Bone marrow (tissue), 2 donors: ENCODE data around the gene ASIC1.
"Not testable (repeated sequence)": the region's sequence is repeated elsewhere in the genome, so short reads cannot be mapped to it uniquely, and the experiment has no call there.

Experiments used
- DNase-seq, 2 donors: peaks; one replicate each; lab custom pipeline; 2025; lab: John Stamatoyannopoulos, UW

Gene ASIC1

DNA sequence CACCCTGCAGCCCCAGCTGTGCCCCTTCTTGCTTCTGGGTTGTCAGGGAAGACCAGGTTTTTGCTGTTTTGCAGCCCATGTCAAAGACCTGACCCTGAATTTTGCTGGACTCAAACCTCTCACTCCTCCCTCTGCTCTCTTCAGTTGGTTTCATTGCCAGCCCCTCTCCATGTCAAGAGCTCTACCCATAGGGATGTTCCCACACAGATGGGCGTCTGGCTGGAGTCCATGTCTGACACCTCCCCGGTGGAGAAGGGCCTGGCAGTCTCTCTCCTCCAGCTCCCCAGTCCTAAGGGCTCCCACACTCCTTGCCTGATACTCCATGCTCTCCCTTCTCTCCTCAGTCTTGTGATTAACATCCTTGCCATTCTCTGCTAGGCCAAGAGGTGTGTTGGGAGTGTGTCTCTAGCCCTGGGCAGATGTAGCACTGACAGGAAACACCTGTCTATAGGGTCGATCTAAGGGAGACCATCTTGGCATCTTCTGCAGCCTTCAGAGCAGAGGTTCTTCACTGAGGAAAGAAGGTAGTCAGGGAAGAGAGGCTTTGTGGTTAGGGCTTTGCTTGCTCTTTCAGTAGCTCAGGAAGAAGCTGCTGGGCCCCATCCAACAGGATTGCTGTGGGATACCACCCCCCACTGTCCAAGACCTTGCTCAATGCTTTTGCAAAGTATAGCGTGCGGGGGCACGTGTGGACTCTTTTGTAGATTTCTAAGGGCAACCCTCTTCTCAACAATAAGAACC lies 4.7 kb downstream of the ASIC1 start:
- no peak for DNase-seq

DNA sequence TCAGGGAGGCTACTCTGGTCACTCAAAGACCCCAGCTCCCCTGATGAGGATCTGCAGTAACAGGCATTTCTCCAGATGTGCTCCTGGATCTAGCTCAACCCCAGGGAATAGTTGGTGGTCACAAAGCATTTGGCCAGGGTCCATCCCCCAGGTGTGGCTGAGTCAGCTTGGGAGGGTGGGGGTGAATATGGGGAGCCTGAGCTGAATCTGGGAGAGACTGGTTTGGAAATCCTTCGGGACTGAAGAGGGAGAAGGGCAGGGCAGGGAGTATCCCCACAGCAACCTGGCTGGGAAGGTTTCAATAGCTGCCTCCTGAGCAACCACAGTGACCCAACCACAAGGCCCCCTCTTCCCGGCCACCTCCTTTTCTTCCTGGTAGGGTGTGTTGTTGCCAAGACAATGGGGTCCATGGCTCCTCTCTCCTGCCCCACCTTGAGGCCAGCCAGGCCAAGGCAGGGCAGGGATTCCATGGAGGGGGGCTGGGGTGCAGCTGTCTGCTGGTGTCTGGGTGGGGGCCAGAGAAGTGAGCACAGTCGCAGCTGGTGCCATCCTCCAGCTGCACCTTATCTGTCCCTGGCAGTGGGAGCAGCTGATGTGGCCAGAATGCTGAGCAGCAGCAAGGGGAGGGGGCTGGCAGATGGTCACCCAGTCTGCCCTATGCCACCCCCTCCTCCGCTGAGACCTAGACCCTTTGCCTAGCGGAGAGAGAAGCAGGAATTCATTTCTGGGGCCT lies 5.5 kb downstream of the ASIC1 start:
- DNase-seq: no peak

DNA sequence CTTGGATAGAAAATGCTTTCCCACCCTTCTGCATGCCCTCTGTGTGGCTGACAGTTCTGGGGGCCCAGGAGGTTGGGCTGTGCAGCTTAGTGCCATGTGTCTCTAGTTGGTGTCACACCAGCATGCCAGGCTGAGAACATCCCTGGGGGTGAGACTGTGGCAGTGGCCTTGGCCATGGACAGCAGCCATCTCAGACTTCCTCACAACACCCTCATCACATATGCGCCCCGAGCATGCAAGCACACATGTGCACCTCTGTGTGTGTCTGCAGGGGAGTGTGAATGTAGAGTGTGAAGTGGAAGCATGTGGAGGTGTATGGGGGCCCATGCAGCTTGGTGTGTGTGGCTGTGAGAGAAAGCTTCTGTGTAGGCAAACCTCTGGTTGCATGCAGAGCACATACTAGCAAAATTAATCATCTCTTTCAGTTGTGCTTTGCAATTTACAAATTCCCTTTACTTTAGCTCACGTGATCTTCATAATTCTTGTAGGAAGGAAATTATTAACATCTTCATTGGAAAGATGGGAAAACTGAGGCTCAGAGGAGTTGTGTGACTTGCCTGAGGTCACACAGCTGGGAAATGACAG lies 8.4 kb downstream of the ASIC1 start:
- DNase-seq: no peak

DNA sequence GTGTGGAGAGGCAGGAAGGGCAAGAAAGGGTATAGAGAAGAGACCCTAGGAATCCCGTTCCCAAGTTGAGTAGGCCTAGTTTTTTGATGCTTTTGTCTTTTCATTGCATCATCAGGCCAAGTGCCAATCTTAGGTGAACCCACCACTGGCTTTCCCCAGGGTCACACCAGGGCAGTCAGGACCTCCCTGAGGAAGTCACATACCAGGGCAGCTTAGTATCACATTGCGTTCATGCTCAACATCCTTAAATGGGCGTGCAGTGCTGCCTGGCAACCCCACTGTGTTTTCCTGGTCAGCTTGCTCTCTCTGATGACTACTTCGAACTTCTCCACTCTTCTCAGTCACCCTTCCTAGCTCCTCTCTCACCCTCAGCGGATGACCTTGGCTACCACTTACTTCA lies 9.0 kb downstream of the ASIC1 start:
- no peak for DNase-seq

DNA sequence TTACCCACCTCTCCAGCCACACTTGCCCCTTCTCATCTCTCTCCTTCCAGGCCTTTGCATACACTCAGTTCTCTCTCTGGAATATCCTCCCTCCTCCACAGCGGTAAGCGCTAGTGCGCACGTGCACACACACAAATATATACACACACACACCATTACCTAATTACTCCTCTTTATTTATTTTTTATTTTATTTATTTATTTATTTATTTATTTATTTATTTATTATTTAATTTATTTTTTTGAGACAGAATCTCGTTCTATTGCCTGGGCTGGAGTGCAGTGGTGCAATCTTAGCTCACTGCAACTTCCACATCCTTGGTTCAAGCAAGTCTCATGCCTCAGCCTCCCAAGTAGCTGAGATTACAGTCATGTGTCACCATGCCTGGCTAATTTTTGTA lies 11.7 kb downstream of the ASIC1 start:
- DNase-seq: no peak

DNA sequence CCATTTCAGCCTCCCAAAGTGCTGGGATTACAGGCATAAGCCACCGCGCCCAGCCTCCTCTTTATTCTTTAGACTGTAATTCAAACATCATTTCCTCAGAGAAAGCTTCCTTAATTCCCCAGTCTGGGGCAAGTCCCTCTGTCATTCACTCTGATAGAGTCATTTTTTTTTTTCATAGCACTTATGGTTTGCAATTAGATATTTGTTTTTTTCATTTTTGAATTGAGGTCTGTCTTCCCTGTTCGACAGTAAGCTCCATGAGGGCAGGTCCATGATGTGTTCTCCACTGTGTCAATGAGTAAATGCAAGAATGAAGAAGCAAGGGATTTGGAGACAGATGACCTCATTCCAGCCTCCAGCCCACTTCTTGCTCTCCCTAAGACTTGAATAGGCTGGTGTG lies 12.1 kb downstream of the ASIC1 start:
- DNase-seq: no peak

DNA sequence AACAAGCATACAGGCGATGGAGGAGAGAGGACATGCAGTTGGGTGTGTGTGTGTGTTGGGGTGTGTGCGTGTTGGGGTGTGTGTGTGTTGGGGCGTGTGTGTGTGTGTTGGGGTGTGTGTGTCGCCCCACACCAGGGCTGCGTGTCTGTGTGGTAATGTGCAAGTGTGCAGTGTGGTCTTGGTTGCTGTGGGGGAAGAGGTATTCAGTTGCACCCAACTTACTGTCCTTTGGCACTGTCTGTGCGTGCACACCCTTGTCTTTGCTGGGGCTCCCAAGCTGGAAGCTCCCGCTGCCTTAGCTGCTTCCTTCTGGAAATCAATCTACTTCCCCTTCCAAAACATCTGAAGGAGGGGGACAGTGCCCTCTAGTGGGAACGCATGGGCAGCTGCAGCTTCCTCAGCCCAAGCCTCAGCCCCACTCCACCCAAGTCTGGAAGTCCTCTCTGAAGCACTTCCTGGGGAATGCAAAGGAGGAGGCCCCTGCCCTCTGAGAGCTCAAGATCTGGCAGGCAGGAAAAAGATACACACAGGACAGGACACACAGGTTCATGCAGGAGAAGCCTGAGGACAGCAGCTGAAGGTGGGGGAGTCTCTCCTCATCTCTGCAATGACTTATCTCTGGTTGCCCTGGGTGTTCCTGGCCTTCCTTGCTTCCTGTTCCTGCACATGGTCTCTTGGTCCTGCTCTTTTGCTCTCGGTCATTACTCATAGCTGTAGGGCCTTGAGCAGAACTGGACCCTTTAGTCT lies 13.1 kb downstream of the ASIC1 start:
- DNase-seq: peak; percentile 34 to 67

DNA sequence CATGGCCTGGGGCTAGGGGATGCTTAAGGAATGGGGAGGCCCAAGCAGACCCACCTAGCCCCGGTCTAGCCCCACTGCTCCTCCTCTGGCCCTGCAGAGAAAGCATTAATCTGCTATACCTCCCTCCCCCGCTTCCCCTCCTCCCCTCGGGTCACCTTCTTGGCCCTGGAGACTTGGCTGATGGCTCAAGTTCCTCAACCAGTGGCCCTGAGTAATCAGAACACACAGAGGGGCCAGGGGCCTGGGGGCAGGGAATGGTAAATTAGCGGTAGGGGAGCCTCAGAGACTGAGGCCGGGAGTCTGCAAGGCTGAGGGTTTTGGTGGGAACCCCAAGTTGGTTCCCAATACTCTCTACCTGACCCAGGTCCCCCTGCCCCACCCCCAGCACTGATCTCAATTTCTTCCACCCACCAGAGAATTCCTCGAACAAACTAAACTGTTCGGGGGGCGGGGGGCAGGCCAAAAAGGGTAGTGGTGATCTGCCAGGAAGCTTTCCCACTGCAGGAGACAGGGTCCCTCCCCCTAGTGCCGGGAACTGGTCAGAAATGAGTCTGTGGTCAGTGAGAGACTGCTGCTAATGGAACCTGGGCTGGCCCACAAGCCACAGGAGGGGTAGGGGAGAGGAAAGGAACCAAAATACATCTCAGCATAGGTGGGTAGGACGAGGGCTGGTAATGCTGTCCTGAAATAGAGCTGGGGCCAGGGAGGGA lies 15.0 kb downstream of the ASIC1 start:
- DNase-seq: no peak

DNA sequence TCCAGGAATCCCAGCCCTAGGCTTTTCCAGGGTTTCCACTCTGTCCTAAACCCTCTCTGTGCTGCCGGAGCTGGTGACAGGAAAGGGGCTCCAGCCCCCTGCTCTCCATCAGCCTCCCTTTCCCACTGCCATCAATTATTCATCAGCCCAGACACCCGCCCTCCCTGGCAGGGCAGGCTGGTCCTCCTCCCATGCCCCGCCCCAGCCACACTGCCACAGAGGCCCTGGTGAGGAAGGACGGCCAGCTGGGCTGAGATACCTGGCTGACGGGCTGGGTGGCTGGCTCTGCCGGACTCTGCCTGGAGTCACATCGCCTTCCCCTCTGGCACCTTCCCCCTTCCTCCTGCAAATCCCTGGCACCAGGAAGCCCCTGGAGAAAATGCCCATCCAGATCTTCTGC lies 15.8 kb downstream of the ASIC1 start:
- no peak for DNase-seq

DNA sequence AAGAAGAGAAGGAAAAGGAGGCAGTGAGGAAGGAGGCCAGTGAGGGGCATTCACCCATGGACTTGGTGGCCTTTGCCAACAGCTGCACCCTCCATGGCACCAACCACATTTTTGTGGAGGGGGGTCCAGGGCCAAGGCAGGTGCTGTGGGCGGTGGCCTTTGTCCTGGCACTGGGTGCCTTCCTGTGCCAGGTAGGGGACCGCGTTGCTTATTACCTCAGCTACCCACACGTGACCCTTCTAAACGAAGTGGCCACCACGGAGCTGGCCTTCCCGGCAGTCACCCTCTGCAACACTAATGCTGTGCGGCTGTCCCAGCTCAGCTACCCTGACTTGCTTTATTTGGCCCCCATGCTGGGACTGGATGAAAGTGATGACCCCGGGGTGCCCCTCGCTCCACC lies 16.3 kb downstream of the ASIC1 start:
- DNase-seq: no peak

DNA sequence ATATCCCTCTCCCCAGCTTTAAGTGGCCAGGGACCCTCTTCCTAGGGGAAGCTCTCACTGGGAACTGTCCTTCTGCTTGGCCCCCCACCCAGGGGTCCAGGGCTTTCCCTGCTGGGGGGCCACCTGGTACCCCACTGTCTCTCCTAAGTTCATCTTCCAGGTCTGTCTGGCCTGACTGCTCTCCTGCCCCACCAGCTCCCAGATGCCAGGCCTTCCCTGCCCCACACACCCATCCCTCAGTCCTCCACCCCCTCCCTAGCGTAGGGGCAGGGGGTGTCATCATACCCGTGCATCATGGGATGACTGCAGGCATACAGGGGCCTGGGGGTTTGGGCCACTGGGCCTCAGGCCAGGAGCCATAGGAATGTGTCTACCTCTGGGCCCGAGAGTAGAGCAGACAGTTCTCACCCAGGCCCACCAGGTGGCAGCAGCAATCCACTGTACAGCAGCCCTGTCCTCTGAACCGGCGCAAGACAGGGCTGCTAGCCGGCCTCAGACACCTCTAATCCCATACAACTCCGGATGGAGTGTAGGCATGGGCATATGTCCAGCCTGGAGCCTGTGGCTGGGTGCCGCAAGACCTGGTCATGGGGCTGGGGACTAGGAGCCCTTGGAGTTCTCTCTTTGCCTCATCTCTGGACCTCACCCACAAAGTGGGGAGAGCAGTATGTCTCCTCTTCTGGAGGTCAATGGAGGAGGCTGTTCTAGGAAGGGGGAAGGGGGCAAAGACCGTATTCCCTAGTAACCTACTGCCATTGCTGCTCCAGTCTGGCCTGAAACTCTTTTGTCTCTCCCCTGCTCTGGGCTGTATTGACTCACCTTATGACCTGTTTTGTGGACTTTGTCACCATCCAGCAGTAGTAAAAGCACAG lies 17.8 kb downstream of the ASIC1 start:
- DNase-seq: peak; percentile 61 to 68

DNA sequence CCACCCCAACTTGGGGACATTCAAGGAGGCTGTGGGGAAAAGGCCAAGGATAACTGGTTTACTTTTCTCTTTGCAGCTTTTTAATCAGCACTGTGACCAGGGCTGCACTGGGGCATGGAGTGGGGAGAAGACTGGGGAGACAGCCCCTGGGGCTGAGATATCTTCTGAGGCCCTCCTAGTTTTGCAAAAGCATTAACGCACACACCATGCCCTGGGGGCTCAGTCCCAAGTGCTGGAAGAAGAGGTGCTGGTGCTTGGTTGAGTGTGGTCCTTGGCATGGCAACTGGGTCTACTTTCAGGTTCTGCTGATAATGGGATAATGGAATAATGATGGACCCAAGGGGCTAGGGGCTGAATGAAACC lies 18.4 kb downstream of the ASIC1 start:
- DNase-seq: no peak

DNA sequence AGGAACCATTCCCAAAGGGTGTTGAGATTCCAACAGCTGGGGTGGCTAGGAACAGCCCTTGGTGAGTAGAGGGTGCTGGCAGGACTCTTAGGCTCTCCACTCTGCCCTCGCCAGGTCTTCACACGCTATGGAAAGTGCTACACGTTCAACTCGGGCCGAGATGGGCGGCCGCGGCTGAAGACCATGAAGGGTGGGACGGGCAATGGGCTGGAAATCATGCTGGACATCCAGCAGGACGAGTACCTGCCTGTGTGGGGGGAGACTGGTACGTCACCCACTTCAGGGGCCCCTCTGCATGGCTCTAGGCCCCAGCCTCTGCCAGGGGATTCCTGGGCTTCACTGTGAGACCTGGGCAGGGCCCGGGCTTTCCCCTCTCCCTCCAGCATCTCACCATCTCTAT lies 19.7 kb downstream of the ASIC1 start:
- DNase-seq: no peak

DNA sequence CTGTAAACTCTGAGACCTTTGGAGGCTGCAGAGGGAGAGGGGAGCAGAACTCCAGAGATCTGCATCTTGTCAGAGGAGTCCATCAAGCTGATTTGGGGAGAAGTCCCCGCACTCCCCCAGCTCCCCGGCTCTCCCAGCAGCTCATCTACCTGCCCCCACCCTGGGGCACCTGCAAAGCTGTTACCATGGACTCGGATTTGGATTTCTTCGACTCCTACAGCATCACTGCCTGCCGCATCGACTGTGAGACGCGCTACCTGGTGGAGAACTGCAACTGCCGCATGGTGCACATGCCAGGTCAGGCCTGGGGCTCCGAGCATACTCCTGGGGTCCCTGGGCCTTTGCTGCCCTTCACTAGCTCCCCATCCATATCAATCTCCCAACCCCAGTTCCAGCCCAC lies 20.9 kb downstream of the ASIC1 start:
- no peak for DNase-seq

DNA sequence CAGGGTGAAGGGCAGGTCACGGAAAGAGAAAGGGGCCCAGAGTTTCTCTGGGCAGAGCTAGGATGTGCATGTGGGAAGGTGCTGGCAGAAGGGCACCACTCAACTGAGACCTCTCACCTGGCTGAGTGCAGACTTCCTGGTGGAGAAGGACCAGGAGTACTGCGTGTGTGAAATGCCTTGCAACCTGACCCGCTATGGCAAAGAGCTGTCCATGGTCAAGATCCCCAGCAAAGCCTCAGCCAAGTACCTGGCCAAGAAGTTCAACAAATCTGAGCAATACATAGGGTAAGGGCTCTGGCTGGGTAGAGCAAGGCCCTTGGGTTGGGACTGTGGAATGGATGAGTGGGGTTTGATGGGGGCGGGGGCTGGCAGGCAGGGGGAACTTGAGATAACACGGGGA lies 22.4 kb downstream of the ASIC1 start:
- no peak for DNase-seq

DNA sequence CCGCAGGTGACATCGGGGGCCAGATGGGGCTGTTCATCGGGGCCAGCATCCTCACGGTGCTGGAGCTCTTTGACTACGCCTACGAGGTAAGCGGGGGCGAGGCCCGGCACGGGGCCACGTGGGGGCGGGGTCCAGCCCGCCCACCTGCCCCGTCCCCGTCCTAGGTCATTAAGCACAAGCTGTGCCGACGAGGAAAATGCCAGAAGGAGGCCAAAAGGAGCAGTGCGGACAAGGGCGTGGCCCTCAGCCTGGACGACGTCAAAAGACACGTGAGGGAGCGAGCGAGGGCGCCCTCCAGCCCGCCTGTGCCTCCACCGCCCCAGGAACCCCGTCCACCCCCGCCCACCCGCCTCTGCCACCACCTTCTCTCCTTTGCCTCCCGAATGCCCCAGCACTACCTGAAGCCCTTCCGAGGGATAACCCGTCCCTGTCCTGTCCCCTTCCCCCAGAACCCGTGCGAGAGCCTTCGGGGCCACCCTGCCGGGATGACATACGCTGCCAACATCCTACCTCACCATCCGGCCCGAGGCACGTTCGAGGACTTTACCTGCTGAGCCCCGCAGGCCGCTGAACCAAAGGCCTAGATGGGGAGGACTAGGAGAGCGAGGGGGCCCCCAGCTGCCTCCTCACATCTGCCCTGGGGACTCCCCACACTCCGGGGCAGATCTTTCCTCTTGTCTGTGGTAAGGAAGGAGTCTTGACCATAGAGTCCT lies 23.9 kb downstream of the ASIC1 start:
- DNase-seq: no peak

DNA sequence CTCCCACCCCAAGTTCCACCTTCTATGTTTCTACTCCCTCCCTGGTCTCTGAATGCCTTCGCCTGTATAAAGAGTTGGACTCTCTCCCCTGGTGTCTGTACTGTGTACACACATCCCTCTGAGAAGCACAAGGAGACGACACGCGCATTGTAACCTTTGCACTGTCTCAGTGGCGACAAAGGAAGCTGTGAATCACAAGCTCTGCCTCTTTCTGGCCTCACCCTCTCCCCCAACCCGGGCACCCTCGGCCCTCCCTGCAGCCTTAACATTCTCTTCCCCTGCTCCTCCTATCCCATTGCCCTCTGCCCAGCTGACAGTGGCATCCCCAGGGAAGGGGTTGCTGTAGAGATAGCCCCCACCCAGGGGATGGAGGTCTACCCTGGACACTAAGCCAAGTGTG lies 25.2 kb downstream of the ASIC1 start:
- no peak for DNase-seq

DNA sequence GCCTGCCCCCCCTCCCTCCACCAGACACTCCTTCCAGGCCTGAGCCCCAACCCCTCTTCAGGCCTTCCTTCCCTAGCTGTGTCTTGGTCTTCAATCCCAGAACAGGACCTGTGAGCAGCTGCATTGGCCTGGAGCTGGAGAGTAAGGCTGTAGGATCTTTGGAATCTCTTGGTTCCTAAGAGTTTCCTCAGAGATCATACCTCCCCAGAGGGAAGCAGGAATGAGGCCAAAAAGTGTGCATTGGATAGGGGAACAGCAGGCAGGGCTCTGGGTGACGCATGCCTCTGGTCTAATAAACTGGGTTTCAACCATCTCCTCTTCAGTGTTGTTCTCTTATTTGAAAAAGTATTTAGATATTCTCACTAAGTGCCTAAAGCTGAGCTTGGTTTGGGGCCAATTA lies 25.9 kb downstream of the ASIC1 start:
- no peak for DNase-seq

DNA sequence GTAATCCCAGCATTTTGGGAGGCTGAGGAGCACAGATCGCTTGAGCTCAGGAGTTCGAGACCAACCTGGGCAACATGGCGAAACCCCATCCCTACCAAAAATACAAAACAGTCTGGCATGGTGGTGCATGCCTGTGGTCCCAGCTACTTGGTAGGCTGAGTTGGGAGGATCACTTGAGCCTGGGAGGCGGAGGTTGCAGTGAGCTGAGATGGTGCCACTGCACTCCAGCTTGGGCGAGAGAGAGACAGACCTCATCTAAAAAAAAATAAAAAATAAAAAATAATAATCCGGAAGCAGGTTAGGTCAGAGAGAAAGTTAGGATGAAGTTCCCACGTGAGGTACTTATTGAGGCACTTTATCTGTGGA lies 27.0 kb downstream of the ASIC1 start:
- DNase-seq: not testable (repeated sequence)

DNA sequence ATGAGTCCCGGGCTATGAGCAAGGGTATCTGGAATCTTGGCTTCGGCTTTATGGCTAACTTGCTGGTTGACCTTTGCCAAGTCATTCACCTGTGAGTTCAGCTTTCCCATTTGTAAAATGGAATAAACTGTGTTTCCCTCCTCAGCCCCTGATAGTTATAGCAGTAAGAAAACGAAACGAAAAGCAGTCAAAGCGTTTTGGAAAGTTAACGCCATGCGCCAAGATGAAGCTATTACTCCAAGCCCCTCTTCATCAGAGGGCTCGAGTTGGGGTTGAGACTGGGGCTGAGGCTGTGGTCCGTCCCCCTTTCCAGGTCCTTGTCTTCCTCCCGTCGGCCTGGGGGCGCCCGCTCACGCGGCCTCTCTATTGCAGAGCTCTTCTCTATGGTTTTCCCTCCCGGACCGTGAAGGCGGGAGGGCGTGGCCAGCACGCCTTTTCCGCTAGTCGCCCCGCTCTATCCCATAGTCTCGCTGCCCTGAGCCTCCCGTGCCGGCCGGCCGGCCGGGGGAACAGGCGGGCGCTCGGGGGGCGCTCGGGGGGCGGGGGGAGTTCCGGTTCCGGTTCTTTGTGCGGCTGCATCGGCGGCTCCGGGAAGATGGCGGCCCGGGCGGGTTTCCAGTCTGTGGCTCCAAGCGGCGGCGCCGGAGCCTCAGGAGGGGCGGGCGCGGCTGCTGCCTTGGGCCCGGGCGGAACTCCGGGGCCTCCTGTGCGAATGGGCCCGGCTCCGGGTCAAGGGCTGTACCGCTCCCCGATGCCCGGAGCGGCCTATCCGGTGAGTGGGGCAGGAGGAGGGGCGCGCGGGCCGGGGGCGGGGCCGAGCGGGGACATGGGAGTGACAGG lies 27.6 kb downstream of the ASIC1 start, which contains the start of gene SMARCD1:
Gene SMARCD1 (plus strand): TSS at position 568 of the 840 bp plus-strand sequence. CDS start 28 bp downstream, at position 596.
- DNase-seq: peak; percentile 55 to 90
